Astrocyte of the spinal cord (primary cell): ENCODE results near the gene NKD2.

ENCODE experiments used
- DNase-seq: peaks from one replicate; pipeline ENCODE4 v3.0.0; 2011; ENCODE audit warnings: low read depth, low spot score
- H3K4me3 ChIP-seq: 2 replicates; pipeline ENCODE4 v1.5.1; 2011; ENCODE audit warnings: low read depth, mild to moderate bottlenecking, low read length, moderate library complexity
- CTCF ChIP-seq: IDR thresholded peaks from 2 replicates; pipeline ENCODE4 v1.5.1; 2012; ENCODE audit warnings: low read depth, mild to moderate bottlenecking, low read length, inconsistent platforms
- in situ Hi-C: cut with HindIII; loops from 2 replicates; pipeline ENCODE4 v1.10.0; 2017; ENCODE audit warnings: low sequenced_read_pairs

The NKD2 gene

GRCh38 chr5:1086871-1087270 lies 78.3 kb downstream of the NKD2 start:
- DNase-seq: no peak
- in situ Hi-C loops: no loop called here
- H3K4me3 ChIP-seq: no peak overlapping the region
- TF ChIP-seq CTCF: no peak

GRCh38 chr5:1087428-1087827 lies 78.8 kb downstream of the NKD2 start:
- in situ Hi-C loops: no loop called here
- TF ChIP-seq CTCF: no peak
- no peak overlapping the region for H3K4me3 ChIP-seq
- no peak for DNase-seq

- in situ Hi-C loops: no loop called here
- no peak overlapping the region for H3K4me3 ChIP-seq
- TF ChIP-seq CTCF: no peak
- no peak for DNase-seq
Observed at GRCh38 chr5:1088031-1088430, 79.4 kb downstream of the NKD2 start.
